ENCODE results near the gene TBX15. TPM values are rescaled to one million over a fixed set of nuclear protein-coding genes. Genes with fewer than 3 reads are reported as not detected.

TBX15 gene
- total RNA-seq, 1 donor from 2014 or later, result 33.9 TPM

DNA sequence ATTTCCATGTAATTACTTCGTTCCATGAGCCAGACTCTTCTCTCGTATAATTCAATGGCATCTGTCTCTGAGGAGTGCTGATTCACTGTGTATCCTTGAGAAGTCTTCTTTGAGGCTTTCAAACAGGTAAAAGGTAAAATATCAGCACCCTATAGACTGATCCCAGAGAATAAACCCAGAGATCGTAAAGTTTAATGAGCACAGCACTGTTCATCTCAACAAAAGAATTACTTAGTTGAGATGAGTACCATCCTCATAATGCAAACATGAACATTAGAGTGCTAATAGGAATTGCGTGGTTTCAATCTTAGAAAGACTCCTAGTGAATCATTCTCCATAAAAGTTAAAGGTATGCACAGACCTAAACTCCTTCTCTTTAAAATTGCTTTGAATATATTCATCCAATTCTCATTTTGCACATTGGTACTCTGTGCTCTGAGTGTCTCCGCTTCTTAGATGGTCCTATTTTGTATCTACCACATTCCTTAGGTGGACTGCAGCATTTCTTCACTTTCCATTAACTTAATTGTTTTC is 97.2 kb downstream of the TBX15 start:
- DNase-seq, result no peak

GRCh38 chr1:118884946-118885345 is 103.2 kb downstream of the TBX15 start:
- no peak for DNase-seq

DNA sequence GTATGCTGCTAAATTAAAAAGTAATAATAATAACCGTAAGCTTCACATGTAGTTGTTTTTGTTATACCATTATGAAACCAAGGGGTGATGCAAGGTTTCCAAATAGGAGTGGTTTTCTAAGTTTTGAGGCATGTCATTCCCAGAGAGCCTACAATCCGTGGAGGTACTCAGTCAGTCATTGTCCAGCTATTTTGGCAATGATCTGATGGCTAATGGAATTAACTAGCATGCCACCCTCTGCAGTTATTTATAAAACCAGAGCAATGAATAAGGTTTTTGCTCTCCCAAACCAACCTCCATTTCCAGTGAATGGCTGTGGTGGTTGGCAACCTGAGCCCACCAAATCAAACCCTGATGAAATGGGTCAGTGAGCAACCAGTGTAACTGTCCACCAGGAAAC is 106.4 kb downstream of the TBX15 start:
- DNase-seq, result no peak

GRCh38 chr1:118878661-118879060 is 109.5 kb downstream of the TBX15 start:
- DNase-seq, result no peak

- no peak for DNase-seq
Observed at GRCh38 chr1:118877668-118878396, 110.3 kb downstream of the TBX15 start.

DNA sequence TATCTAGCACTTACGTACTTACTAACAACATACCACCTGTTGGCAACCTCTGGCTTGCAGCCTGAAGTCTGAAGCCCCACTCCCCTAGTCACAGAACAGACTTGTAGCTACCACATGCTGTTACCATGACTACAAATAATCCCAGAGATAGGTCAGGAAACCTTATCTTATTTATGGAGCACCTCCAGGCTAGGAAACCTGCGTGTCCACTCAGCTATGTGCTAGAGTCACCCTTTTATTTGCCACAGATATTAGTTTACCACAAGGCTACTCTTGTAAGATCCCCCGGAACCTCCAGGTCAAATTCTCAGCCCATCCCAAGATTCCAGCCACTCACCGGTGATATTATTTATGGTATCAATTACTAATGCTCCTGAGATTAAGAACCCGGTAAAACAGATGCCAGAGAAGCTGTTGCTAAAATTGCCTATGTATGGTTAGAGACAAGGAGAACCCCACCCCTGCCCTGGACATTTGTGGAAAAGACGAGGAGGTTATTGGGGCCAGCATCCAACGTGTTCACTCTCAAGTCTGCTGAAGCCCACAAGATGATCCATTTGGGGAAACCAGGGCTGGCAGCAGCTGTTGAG is 116.5 kb downstream of the TBX15 start:
- no peak for DNase-seq

DNA sequence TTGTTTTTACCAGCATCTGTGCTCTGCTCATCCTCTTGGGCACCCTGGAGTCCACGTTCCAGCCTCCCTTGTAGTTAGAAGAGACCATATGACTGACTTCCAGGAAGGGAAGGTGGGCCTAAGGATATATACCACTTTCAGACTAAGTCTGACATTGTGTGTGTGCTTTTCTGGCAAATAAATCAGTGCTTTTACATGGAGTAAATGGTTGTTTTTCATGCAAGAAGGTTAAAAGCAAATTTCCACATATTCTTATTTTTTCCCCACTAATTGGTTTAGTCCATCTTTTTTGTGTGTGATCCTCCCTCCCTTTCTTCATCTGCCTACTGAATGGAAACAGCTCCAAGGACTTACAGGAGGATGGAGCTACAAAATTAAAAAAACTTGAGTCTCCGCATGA is 119.8 kb downstream of the TBX15 start:
- no peak for DNase-seq

- DNase-seq, result no peak
Observed at GRCh38 chr1:118866330-118866729, 121.8 kb downstream of the TBX15 start.

GRCh38 chr1:118863688-118864087 is 124.5 kb downstream of the TBX15 start:
- DNase-seq, result no peak

DNA sequence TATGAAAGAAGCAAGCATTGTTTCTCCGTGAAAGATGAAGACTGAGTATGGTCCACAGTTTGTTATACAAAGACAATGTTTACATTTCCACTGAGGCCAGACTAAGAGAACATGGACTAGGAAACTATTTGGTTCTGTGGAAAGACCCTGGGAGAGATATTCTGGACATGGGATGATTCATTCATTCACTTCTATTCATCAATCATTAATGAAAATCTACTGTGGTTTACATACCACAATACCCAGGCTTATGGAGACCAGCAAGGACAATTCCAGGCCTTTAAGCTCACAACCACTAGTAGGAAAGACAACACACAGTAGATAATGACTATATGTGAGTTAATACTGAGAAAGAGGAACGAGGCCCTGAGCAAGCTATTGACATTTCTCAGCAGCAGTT is 125.4 kb downstream of the TBX15 start:
- no peak for DNase-seq

DNA sequence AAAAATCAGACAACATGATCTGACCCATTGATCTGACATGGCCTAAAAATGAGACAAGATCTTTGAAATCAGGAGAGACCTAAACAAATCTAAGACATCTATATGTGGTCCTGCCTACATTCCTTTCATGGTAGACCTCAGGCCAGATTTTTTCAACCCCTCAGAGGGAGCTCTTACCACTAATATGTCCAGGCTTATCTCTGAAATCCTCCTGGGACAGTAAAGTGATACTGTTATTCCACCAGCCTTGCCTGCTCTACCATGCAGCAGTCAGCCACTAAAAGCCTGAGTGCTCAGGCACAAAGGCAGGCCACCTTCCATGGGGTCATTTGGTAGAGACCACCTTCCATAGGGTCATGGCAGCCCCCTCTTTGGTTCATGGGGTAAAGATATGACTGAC is 126.9 kb downstream of the TBX15 start:
- no peak for DNase-seq

- no peak for DNase-seq
Observed at GRCh38 chr1:118859999-118860398, 128.1 kb downstream of the TBX15 start.

DNA sequence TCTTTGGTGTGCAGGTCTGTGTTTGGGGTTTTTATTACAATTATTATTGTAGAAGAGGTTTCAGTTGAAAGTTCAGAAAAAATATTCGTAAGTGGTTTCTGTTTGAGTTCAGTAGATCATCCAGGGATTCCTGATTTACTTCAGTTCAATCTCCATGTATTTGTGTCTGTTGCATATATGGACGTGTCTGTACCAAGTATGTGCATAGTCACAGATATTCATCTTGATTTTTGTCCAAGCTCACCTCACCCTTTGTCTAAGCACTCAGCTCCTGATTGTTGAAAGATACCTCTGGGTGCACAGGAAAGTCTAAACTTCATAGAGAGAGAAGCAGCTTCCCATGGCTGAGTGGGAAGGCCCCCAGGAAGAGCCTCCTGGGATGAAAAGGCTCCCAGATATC is 141.7 kb downstream of the TBX15 start:
- no peak for DNase-seq

DNA sequence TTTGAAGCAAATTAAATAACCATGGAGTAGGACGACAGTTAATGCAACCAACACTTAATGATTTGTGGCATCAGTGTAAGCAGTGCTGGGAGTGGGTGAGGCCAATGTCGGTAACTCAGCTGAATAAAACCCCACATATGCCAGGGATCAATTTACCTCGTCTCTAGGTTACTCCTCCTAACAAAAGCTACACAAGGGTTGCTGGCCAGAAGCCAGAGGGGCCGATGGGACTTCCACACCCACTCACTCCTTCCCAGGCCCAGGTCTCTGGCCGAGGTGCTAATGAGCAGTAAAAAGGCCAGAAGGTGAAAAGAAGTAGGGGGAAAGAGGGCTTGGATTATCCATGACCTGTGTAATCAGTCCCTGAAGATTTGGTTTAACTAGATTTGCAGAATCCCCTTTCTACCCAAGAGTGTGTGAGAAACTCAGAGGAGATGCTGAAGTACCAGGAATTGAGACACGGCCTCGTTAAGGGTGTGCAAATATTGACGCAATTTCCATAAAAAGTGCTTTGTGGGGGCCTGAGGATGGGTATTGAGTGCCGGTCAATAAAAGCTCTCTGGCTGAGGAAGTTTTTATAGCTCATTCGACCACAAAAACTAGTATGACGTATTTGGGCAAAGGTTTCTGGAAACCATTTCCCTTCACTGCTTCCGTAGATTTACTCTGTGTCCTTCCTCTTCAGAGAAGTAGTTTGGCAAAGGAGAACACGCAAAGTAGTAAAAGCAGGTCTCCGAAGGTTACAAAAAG is 145.5 kb downstream of the TBX15 start:
- no peak for DNase-seq

DNA sequence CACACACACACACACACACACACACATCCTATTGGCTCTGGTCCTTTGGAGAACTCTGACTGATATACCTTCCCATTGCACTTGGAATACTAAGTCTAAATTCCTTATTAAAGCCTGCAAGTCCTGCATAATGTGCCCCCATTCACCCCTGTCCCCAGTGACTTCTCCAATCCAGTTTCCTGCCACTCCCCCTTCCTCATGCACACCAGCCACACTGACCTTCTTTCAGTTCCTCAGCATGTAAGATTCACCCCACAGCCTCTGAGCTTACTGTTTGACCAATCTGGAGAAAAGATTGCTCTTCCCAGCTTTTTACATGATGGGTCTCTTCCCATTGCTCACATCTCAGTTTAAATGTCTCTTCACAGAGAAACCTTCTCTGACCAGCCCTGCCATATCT is 146.6 kb downstream of the TBX15 start:
- DNase-seq, result no peak

Small RNAs within 50 kb of the gene (small RNA-seq; reads per million reads assigned to genes)
- not detected for gene AL139420.2 (ENCODE audit: low replicate concordance)

Other genes with a start within 250 kb of the TBX15 start
- gene WARS2, start 152.3 kb upstream of the TBX15 start, total RNA-seq, result 39.9 TPM